Suprapubic skin (tissue), 4 donors: ENCODE results near the gene USP48. TPM values are rescaled to one million over a fixed set of nuclear protein-coding genes. Genes with fewer than 3 reads are reported as not detected.
A peak's percentile ranks its signal among the peaks of the same experiment; 100 is the strongest.

Source experiments
- DNase-seq, 2 donors: peaks; one replicate each; pipeline ENCODE4 v3.0.0-alpha.2; 2019; ENCODE audit warnings: low spot score in 2 of 2
- H3K27ac ChIP-seq: fragments of 200-600 bp; sonication (generic); one replicate; pipeline ENCODE4 v1.5.1; 2019
- H3K27me3 ChIP-seq: fragments of 200-600 bp; sonication (generic); one replicate; pipeline ENCODE4 v1.5.1; 2019
- H3K36me3 ChIP-seq: fragments of 200-600 bp; sonication (generic); one replicate; pipeline ENCODE4 v1.5.1; 2019
- H3K4me1 ChIP-seq: fragments of 200-600 bp; sonication (generic); one replicate; pipeline ENCODE4 v1.5.1; 2019
- H3K4me3 ChIP-seq: fragments of 200-600 bp; sonication (generic); one replicate; pipeline ENCODE4 v1.5.1; 2019; ENCODE audit warnings: mild to moderate bottlenecking
- H3K9me3 ChIP-seq: fragments of 200-600 bp; sonication (generic); one replicate; pipeline ENCODE4 v1.5.1; 2019
- CTCF ChIP-seq, 2 donors: fragments of 200-600 bp in 1 of 2; fragments of 450-650 bp in 1 of 2; sonication (generic) in 1 of 2; IDR thresholded peaks; one replicate each; pipeline ENCODE4 v1.5.1; 2016 to 2019; ENCODE audit warnings: antibody characterized with exemption in 2 of 2, mild to moderate bottlenecking in 1 of 2, moderate library complexity in 1 of 2
- EP300 ChIP-seq: sonication (generic); formaldehyde crosslinking; IDR thresholded peaks from one replicate; pipeline ENCODE4 v1.6.1; 2017; ENCODE audit warnings: antibody characterized with exemption
- POLR2A ChIP-seq, 2 donors: fragments of 450-650 bp; IDR thresholded peaks; one replicate each; pipeline ENCODE4 v1.6.1; 2017; ENCODE audit warnings: antibody characterized with exemption in 2 of 2, mild to moderate bottlenecking in 2 of 2, moderate library complexity in 2 of 2
- POLR2AphosphoS5 ChIP-seq, 3 donors: sonication (generic); formaldehyde crosslinking; IDR thresholded peaks; one replicate each; pipeline ENCODE4 v1.6.1; 2017; ENCODE audit warnings: antibody characterized with exemption in 3 of 3
- WGBS: methylation state at CpG from one replicate; pipeline ENCODE4 v1.1.5; 2018; 5-methylcytosine and 5-hydroxymethylcytosine counted together
- total RNA-seq, 4 donors: library from RNA; depleted of rRNA; stranded (reverse); fragments of >200 nt; gene quantifications; one replicate each; pipeline ENCODE4 v1.1.0, GENCODE V29; 2016

USP48 gene
- total RNA-seq, 4 donors from 2014 or later = 27.7 to 151 (median 46.0) TPM

DNA sequence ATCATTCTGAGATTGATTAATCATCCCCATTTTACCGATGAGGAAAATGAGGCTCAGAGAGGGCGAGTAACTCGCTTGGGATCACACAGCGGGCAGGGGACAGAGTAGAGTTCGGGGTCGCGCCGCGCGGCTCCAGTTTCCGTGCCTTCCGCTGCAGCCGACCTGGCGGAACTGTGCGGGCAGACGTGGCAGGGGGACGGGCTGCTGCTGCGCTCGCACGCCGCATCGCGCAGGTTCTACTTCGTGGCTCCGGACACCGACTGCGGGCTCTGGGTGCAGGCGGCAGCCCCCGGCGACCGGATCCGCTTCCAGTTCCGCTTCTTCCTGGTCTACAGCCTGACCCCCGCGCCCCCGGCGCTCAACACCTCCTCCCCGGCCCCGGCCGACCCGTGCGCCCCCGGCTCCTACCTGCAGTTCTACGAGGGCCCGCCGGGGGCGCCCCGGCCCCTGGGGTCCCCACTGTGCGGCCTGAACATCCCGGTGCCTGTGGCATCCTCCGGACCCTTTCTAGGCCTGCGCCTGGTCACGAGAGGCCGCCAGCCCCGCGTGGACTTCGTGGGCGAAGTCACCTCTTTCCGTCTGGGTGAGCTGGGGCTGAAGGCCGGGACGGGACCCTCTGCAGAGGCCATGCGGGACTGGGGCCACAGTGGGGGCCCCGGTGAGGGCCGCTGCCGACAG lies 31.4 kb upstream of the USP48 start:
- TF ChIP-seq POLR2AphosphoS5 (IDR thresholded peaks at IDR 0.05) (no peak), CTCF (IDR thresholded peaks at IDR 0.05) (peak; percentile 30 to 72)
- Histone ChIP-seq H3K9me3 (no peaks in the 10 kb centered on the region), H3K27ac (no peak overlapping the region), H3K4me1 (peaks cover 8% of the 10 kb centered on the region), H3K27me3 (peaks cover 5% of the 10 kb centered on the region), H3K36me3 (no peaks in the 10 kb centered on the region), H3K4me3 (peak overlapping the region; percentile 47)
- WGBS = 22% methylated on average over 22 of the region's 65 CpGs
- DNase-seq = no peak

DNA sequence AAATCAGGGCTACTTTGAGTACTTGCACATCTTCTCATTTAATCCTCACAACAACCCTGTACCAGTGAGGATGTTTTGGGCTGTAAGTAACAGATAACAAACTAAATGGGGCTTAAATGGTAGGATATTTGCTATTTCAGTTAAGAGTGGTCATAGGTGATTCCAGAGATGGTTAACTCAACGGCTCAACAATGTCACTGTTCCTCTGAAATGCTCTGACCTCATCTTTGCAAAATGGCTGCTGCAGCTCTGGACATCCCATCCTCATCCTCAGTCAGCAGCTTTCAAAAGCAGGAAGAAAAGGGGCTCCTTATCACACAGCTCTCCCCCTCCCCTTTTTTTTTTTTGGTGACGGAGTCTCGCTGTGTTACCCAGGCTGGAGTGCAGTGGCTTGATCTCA lies 30.6 kb upstream of the USP48 start:
- H3K36me3 ChIP-seq = no peaks in the 10 kb centered on the region
- peaks cover 5% of the 10 kb centered on the region for H3K27me3 ChIP-seq
- DNase-seq = no peak
- no peaks in the 10 kb centered on the region for H3K9me3 ChIP-seq
- WGBS = 89% methylated on average over 3 of the region's 3 CpGs
- TF ChIP-seq POLR2AphosphoS5 (IDR thresholded peaks at IDR 0.05) (no peak), CTCF (IDR thresholded peaks at IDR 0.05) (no peak), POLR2A (IDR thresholded peaks at IDR 0.05) (no peak), EP300 (no peak)
- no peak overlapping the region for H3K27ac ChIP-seq
- H3K4me3 ChIP-seq = no peak overlapping the region
- peaks cover 8% of the 10 kb centered on the region for H3K4me1 ChIP-seq

GRCh38 chr1:21811875-21812305 lies 28.9 kb upstream of the USP48 start, which contains the start of gene LDLRAD2:
LDLRAD2 (plus strand) TSS chr1:21812265; CDS start chr1:21812452, 187 bp downstream.
- no peaks in the 10 kb centered on the region for H3K36me3 ChIP-seq
- TF ChIP-seq POLR2A (IDR thresholded peaks at IDR 0.05) (no peak), EP300 (no peak), POLR2AphosphoS5 (IDR thresholded peaks at IDR 0.05) (no peak), CTCF (IDR thresholded peaks at IDR 0.05) (no peak)
- H3K4me3 ChIP-seq = no peak within 1 kb of the TSS
- H3K9me3 ChIP-seq = no peaks in the 10 kb centered on the region
- 58% methylated on average over 2 of the region's 2 CpGs for WGBS
- DNase-seq = no peak
- no peak within 1 kb of the TSS for H3K27ac ChIP-seq
- peaks cover 5% of the 10 kb centered on the region for H3K27me3 ChIP-seq
- peaks cover 8% of the 10 kb centered on the region for H3K4me1 ChIP-seq

GRCh38 chr1:21804536-21804935 lies 21.6 kb upstream of the USP48 start:
- Histone ChIP-seq H3K27me3 (no peaks in the 10 kb centered on the region), H3K4me1 (no peaks in the 10 kb centered on the region), H3K27ac (no peak overlapping the region), H3K9me3 (no peaks in the 10 kb centered on the region), H3K36me3 (no peaks in the 10 kb centered on the region), H3K4me3 (no peak overlapping the region)
- 68% methylated on average over 2 of the region's 2 CpGs for WGBS
- TF ChIP-seq POLR2A (IDR thresholded peaks at IDR 0.05) (no peak), CTCF (IDR thresholded peaks at IDR 0.05) (no peak), POLR2AphosphoS5 (IDR thresholded peaks at IDR 0.05) (no peak), EP300 (no peak)
- no peak for DNase-seq

DNA sequence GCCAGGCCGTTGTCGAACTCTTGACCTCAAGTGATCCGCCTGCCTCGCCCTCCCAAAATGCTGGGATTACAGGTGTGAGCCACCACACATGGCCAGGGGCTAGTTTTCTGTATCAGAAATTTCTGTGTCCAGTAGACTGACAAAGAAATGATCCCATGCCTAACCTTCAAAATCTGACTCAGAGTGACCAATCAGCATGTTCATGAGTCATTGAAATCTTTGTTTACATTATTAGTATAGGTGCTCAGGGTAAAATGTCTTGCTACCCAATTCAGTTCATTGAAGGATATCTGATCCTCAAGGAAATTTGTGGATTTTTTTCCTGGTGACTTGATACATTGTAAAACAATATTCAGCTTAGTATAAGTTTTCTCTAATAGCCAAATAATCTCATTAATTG lies 18.2 kb upstream of the USP48 start:
- Histone ChIP-seq H3K27me3 (no peaks in the 10 kb centered on the region), H3K4me3 (no peak overlapping the region), H3K4me1 (no peaks in the 10 kb centered on the region), H3K36me3 (no peaks in the 10 kb centered on the region), H3K9me3 (no peaks in the 10 kb centered on the region), H3K27ac (no peak overlapping the region)
- TF ChIP-seq CTCF (IDR thresholded peaks at IDR 0.05) (no peak), EP300 (no peak), POLR2AphosphoS5 (IDR thresholded peaks at IDR 0.05) (no peak), POLR2A (IDR thresholded peaks at IDR 0.05) (no peak)
- no peak for DNase-seq
- WGBS = 96% methylated on average over 4 of the region's 4 CpGs
